ENCODE results near the gene LGR4. TPM values are rescaled to one million over a fixed set of nuclear protein-coding genes. Genes with fewer than 3 reads are reported as not detected.

LGR4 gene
- total and polyA plus RNA-seq, 10 of the 15 experiments (the other 5 are each of a cell fraction or from before 2014, with no cell fraction given), result under 0.01 to 0.64 (median 0.04) TPM; not detected in 5

GRCh38 chr11:27512238-27512637 is 39.6 kb upstream of the LGR4 start:
- CTCF ChIA-PET, result interaction anchor here (1.3 kb wide), 1 partner anchor 13 kb away, joined by 3 read pairs; no protein-coding TSS in a partner anchor
- TF ChIP-seq TBL1XR1 (IDR thresholded peaks at IDR 0.05; ENCODE audit: low read depth, low read length) (no peak), SMAD1 (IDR thresholded peaks at IDR 0.05; ENCODE audit: low read depth, partially characterized antibody) (no peak), TCF12 (IDR thresholded peaks at IDR 0.05; ENCODE audit: low read depth, low read length) (no peak), ZZZ3 (IDR thresholded peaks at IDR 0.05; ENCODE audit: control insufficient read depth, insufficient read length, low read depth) (no peak)
- Histone ChIP-seq H3K9me3 (replicated peaks; ENCODE audit: control insufficient read depth, insufficient read depth, low read length) (no peaks in the 10 kb centered on the region), H3K4me1 (ENCODE audit: control insufficient read depth, insufficient read depth, low read length) (peaks cover 4% of the 10 kb centered on the region; the same call in 1 of the 2 replicates), H3K79me2 (ENCODE audit: control insufficient read depth, insufficient read depth, low read length) (peaks cover 6% of the 10 kb centered on the region), H4K20me1 (ENCODE audit: control insufficient read depth, insufficient read depth) (no peaks in the 10 kb centered on the region), H3K27me3 (replicated peaks in 1 of 2; ENCODE audit: control insufficient read depth in 2 of 2, insufficient read depth in 2 of 2, low read length in 1 of 2) (no peaks in the 10 kb centered on the region; a peak in 1 of 4 replicates), H3K4me3 (no peak overlapping the region), H3K4me2 (ENCODE audit: control insufficient read depth, insufficient read depth) (no peak overlapping the region), H3K27ac (ENCODE audit: control insufficient read depth, insufficient read depth) (no peak overlapping the region), H3K36me3 (ENCODE audit: control insufficient read depth in 2 of 2, insufficient read depth in 2 of 2, low read length in 1 of 2) (no peaks in the 10 kb centered on the region), H2AFZ (ENCODE audit: control insufficient read depth, low read depth, low read length) (no peak overlapping the region), H3K9ac (ENCODE audit: control insufficient read depth, insufficient read depth, low read length) (no peak overlapping the region)
- intact Hi-C loops (cut with micrococcal nuclease; ENCODE audit: unreplicated experiment), result no loop called here
- DNase-seq (ENCODE audit: low read depth, low spot score) (no peak), FAIRE-seq (no peak), ATAC-seq (no peak)
- no TSS peak for BruUV-seq (replicated peaks)
- SMC1A ChIA-PET (ENCODE audit: uncharacterized antibody, unreplicated experiment), result interaction anchor here (0.9 to 1.7 kb wide), 2 partner anchors 16 to 27 kb away, joined by 3 to 7 read pairs; no protein-coding TSS in a partner anchor
- in situ Hi-C loops (cut with MboI), result no loop called here
- POLR2A ChIA-PET, result interaction anchor here (0.6 kb wide), 1 partner anchor 40 kb away, joined by 4 read pairs; no protein-coding TSS in a partner anchor
- 78% methylated on average over 3 of the region's 3 CpGs for WGBS (ENCODE audit: insufficient coverage, insufficient replicate concordance, low lambda C conversion rate, missing lambda C conversion rate)
- RAD21 ChIA-PET (ENCODE audit: unreplicated experiment), result no interaction called here

- no peak overlapping the region for H3K9ac ChIP-seq (ENCODE audit: control insufficient read depth, insufficient read depth, low read length)
- H3K27me3 ChIP-seq (replicated peaks in 1 of 2; ENCODE audit: control insufficient read depth in 2 of 2, insufficient read depth in 2 of 2, low read length in 1 of 2), result no peaks in the 10 kb centered on the region; a peak in 1 of 4 replicates
- intact Hi-C loops (cut with micrococcal nuclease; ENCODE audit: unreplicated experiment) (loop anchor here (10.0 kb wide), 1 partner anchor 1825 kb away; no protein-coding TSS in a partner anchor), in situ Hi-C loops (cut with MboI) (no loop called here)
- POLR2A ChIA-PET, result no interaction called here
- CTCF ChIA-PET, result interaction anchor here (2.1 to 2.3 kb wide), 2 partner anchors 12 to 24 kb away, joined by 5 to 27 read pairs; no protein-coding TSS in a partner anchor
- no peak for FAIRE-seq
- H4K20me1 ChIP-seq (ENCODE audit: control insufficient read depth, insufficient read depth), result no peaks in the 10 kb centered on the region
- H3K4me1 ChIP-seq (ENCODE audit: control insufficient read depth, insufficient read depth, low read length), result peaks cover 4% of the 10 kb centered on the region; the same call in 1 of the 2 replicates
- no peak for ATAC-seq
- no TSS peak for BruUV-seq (replicated peaks)
- TF ChIP-seq NKRF (conservative IDR thresholded peaks at IDR 0.05) (no peak), ZNF274 (IDR thresholded peaks at IDR 0.05; ENCODE audit: insufficient read depth, insufficient read length) (no peak), MXI1 (IDR thresholded peaks at IDR 0.05; ENCODE audit: low read depth, low read length) (no peak), MTA3 (IDR thresholded peaks at IDR 0.05; ENCODE audit: borderline replicate concordance, low read length) (no peak), RAD21 (IDR thresholded peaks at IDR 0.05; ENCODE audit: insufficient read depth, low read depth, low read length) (no peak), ZNF24 (IDR thresholded peaks at IDR 0.05) (no peak), NBN (IDR thresholded peaks at IDR 0.05) (no peak), SREBF2 (IDR thresholded peaks at IDR 0.05; ENCODE audit: low read length) (no peak), SUZ12 (IDR thresholded peaks at IDR 0.05; ENCODE audit: unreplicated experiment) (no peak), CREB1 (IDR thresholded peaks at IDR 0.05; ENCODE audit: low read depth) (no peak)
- WGBS (ENCODE audit: insufficient coverage, insufficient replicate concordance, low lambda C conversion rate, missing lambda C conversion rate), result 84% methylated on average over 4 of the region's 4 CpGs
- no peak overlapping the region for H3K27ac ChIP-seq (ENCODE audit: control insufficient read depth, insufficient read depth)
- peaks cover 25% of the 10 kb centered on the region for H3K79me2 ChIP-seq (ENCODE audit: control insufficient read depth, insufficient read depth, low read length)
- H3K4me2 ChIP-seq (ENCODE audit: control insufficient read depth, insufficient read depth), result no peak overlapping the region
- SMC1A ChIA-PET (ENCODE audit: uncharacterized antibody, unreplicated experiment), result interaction anchor here (2.2 kb wide), 1 partner anchor 13 kb away, joined by 5 read pairs; no protein-coding TSS in a partner anchor
- no peak for DNase-seq (ENCODE audit: low read depth, low spot score)
- H3K9me3 ChIP-seq (replicated peaks; ENCODE audit: control insufficient read depth, insufficient read depth, low read length), result no peaks in the 10 kb centered on the region
- H2AFZ ChIP-seq (ENCODE audit: control insufficient read depth, low read depth, low read length), result no peak overlapping the region
- no peak overlapping the region for H3K4me3 ChIP-seq
- H3K36me3 ChIP-seq (ENCODE audit: control insufficient read depth in 2 of 2, insufficient read depth in 2 of 2, low read length in 1 of 2), result no peaks in the 10 kb centered on the region
- RAD21 ChIA-PET (ENCODE audit: unreplicated experiment), result no interaction called here
Observed at GRCh38 chr11:27509908-27510307, 37.3 kb upstream of the LGR4 start.

Data from GM12878 (cell line).